Measurements from ENCODE around the gene KCNJ2.
A peak's percentile ranks its signal among the peaks of the same experiment; 100 is the strongest.

KCNJ2 gene

GRCh38 chr17:70161519-70161918 is 7.8 kb upstream of the KCNJ2 start:
- no peak for DNase-seq

GRCh38 chr17:70165383-70165782 is 3.9 kb upstream of the KCNJ2 start:
- DNase-seq, result peak in 1 of 2 experiments; percentile 54

- no peak for DNase-seq
These were observed 2.7 kb upstream of the KCNJ2 start for GRCh38 chr17:70166615-70167014.

- DNase-seq, result peak; percentile 62 to 82
These were observed 1.0 kb upstream of the KCNJ2 start for GRCh38 chr17:70168044-70168976.

- DNase-seq, result peak in 1 of 2 experiments; percentile 69
These were observed 621 bp downstream of the KCNJ2 start for GRCh38 chr17:70169709-70170597.

- DNase-seq, result peak in 1 of 2 experiments; percentile 19
These were observed 1.8 kb downstream of the KCNJ2 start for GRCh38 chr17:70171159-70171558.

- no peak for DNase-seq
These were observed 3.1 kb downstream of the KCNJ2 start for GRCh38 chr17:70172449-70172848.

GRCh38 chr17:70172923-70173322 is 3.6 kb downstream of the KCNJ2 start:
- no peak for DNase-seq

- no peak for DNase-seq
These were observed 4.3 kb downstream of the KCNJ2 start for GRCh38 chr17:70173681-70174080.

- no peak for DNase-seq
These were observed 12.0 kb downstream of the KCNJ2 start for GRCh38 chr17:70181376-70181775.

- DNase-seq, result no peak
These were observed 12.5 kb downstream of the KCNJ2 start for GRCh38 chr17:70181866-70182265.

GRCh38 chr17:70183508-70183907 is 14.2 kb downstream of the KCNJ2 start:
- no peak for DNase-seq

GRCh38 chr17:70184207-70184606 is 14.9 kb downstream of the KCNJ2 start:
- DNase-seq, result no peak

- no peak for DNase-seq
These were observed 15.4 kb downstream of the KCNJ2 start for GRCh38 chr17:70184770-70185169.

GRCh38 chr17:70185285-70185684 is 16.0 kb downstream of the KCNJ2 start:
- no peak for DNase-seq

- no peak for DNase-seq
These were observed 18.1 kb downstream of the KCNJ2 start for GRCh38 chr17:70187383-70187782.

- peak; percentile 12 to 39 for DNase-seq
These were observed 21.9 kb downstream of the KCNJ2 start for GRCh38 chr17:70190959-70191805.

GRCh38 chr17:70195091-70195490 is 25.8 kb downstream of the KCNJ2 start:
- DNase-seq, result no peak

- DNase-seq, result no peak
These were observed 32.6 kb downstream of the KCNJ2 start for GRCh38 chr17:70201872-70202419.

- no peak for DNase-seq
These were observed 33.5 kb downstream of the KCNJ2 start for GRCh38 chr17:70202840-70203239.

GRCh38 chr17:70204431-70204830 is 35.1 kb downstream of the KCNJ2 start:
- DNase-seq, result no peak

- DNase-seq, result no peak
These were observed 36.1 kb downstream of the KCNJ2 start for GRCh38 chr17:70205401-70205800.

Data from NCI-H524 (cell line).